Measurements from ENCODE around the gene TIMP2.

Gene TIMP2

GRCh38 chr17:78818152-78818846, 106.9 kb downstream of the TIMP2 start:
- TF ChIP-seq TAF1 (IDR thresholded peaks at IDR 0.05; ENCODE audit: borderline replicate concordance, insufficient read depth, low read length) (0 out of 2 replicates have a peak, but pooled peaks have one; percentile 7), REST (IDR thresholded peaks at IDR 0.05; ENCODE audit: insufficient read depth in 1 of 2, low read depth in 2 of 2, low read length in 2 of 2) (no peak)

- TF ChIP-seq POLR2AphosphoS5 (IDR thresholded peaks at IDR 0.05; ENCODE audit: low read depth, low read length), result no peak
- TF ChIP-seq SIN3A (IDR thresholded peaks at IDR 0.05; ENCODE audit: borderline replicate concordance, insufficient read depth, low read length), result no peak
- TF ChIP-seq REST (IDR thresholded peaks at IDR 0.05; ENCODE audit: insufficient read depth in 1 of 2, low read depth in 2 of 2, low read length in 2 of 2), result no peak
- TF ChIP-seq TAF1 (IDR thresholded peaks at IDR 0.05; ENCODE audit: borderline replicate concordance, insufficient read depth, low read length), result no peak
- TF ChIP-seq FOXP2 (optimal IDR thresholded peaks at IDR 0.05; ENCODE audit: borderline replicate concordance, extremely low read depth, extremely low read length, insufficient read depth), result no peak
Measured at GRCh38 chr17:78817123-78817522, 108.1 kb downstream of the TIMP2 start.

- TF ChIP-seq REST (IDR thresholded peaks at IDR 0.05; ENCODE audit: insufficient read depth in 1 of 2, low read depth in 2 of 2, low read length in 2 of 2) (no peak), TAF1 (IDR thresholded peaks at IDR 0.05; ENCODE audit: borderline replicate concordance, insufficient read depth, low read length) (no peak), SIN3A (IDR thresholded peaks at IDR 0.05; ENCODE audit: borderline replicate concordance, insufficient read depth, low read length) (no peak), POLR2AphosphoS5 (IDR thresholded peaks at IDR 0.05; ENCODE audit: low read depth, low read length) (no peak)
Measured at GRCh38 chr17:78815696-78816095, 109.5 kb downstream of the TIMP2 start.

- TF ChIP-seq POLR2AphosphoS5 (IDR thresholded peaks at IDR 0.05; ENCODE audit: low read depth, low read length) (no peak), TAF1 (IDR thresholded peaks at IDR 0.05; ENCODE audit: borderline replicate concordance, insufficient read depth, low read length) (no peak), REST (IDR thresholded peaks at IDR 0.05; ENCODE audit: insufficient read depth in 1 of 2, low read depth in 2 of 2, low read length in 2 of 2) (no peak), SIN3A (IDR thresholded peaks at IDR 0.05; ENCODE audit: borderline replicate concordance, insufficient read depth, low read length) (no peak), FOXP2 (optimal IDR thresholded peaks at IDR 0.05; ENCODE audit: borderline replicate concordance, extremely low read depth, extremely low read length, insufficient read depth) (no peak)
Measured at GRCh38 chr17:78812855-78813254, 112.3 kb downstream of the TIMP2 start.

GRCh38 chr17:78808163-78808562, 117.0 kb downstream of the TIMP2 start:
- TF ChIP-seq FOXP2 (optimal IDR thresholded peaks at IDR 0.05; ENCODE audit: borderline replicate concordance, extremely low read depth, extremely low read length, insufficient read depth) (no peak), POLR2AphosphoS5 (IDR thresholded peaks at IDR 0.05; ENCODE audit: low read depth, low read length) (no peak), SIN3A (IDR thresholded peaks at IDR 0.05; ENCODE audit: borderline replicate concordance, insufficient read depth, low read length) (no peak)
